HepG2 (cell line): ENCODE data around the gene USP9X. TPM values are rescaled to one million over a fixed set of nuclear protein-coding genes. Genes with fewer than 3 reads are reported as not detected.

Experiments used
- ATAC-seq: fragments of 200-7000 bp; cut with Tn5 transposase; 3 replicates; pipeline ENCODE4 v1.9.1; 2020; ENCODE audit warnings: mild to moderate bottlenecking, moderate library complexity
- BruUV-seq: library from RNA; stranded (reverse); fragments of 400-500 nt; replicated peaks from 2 replicates; lab custom pipeline; 2021; lab: Mats Ljungman, UMichigan
- CTCF ChIA-PET: fragments of 300-600 bp; formaldehyde crosslinking; extraction: SDS; loops from one replicate; lab custom pipeline; 2021; ENCODE audit warnings: low total read pairs, inconsistent platforms, low intra/inter-chr PET ratio; lab: Yijun Ruan, JAX
- POLR2A ChIA-PET: fragments of 350-600 bp; sonication (Branson Sonifier 250); formaldehyde crosslinking; loops from one replicate; lab custom pipeline; 2020; ENCODE audit warnings: antibody characterized with exemption, inconsistent platforms; lab: Yijun Ruan, JAX
- DNase-seq: peaks from one replicate; pipeline ENCODE4 v3.0.0-alpha.2; 2015; ENCODE audit warnings: low spot score
- FAIRE-seq: peaks from 3 replicates; lab custom pipeline; 2011; peaks lifted over from hg19 to GRCh38; lab: Jason Lieb, UNC
- H2AFZ ChIP-seq: one replicate; pipeline ENCODE4 v1.6.1; 2011; ENCODE audit warnings: low read length, inconsistent platforms
- H3K27ac ChIP-seq: fragments of 300-600 bp; 3 replicates; pipeline ENCODE4 v1.8.0; 2011; ENCODE audit warnings: mixed run types, mild to moderate bottlenecking, mixed read lengths, low read length, inconsistent platforms; ENCODE audit not compliant: insufficient read depth; ENCODE audit errors: extremely low read length
- H3K27me3 ChIP-seq, 2 experiments: fragments of 200-600 bp in 1 of 2; 2 replicates in 1 of 2; 3 replicates in 1 of 2; pipeline versions ENCODE4 v1.6.0 to v1.8.0; 2011; ENCODE audit warnings: low read length in 2 of 2, mild to moderate bottlenecking in 2 of 2, moderate library complexity in 2 of 2, inconsistent platforms in 1 of 2; ENCODE audit not compliant: insufficient read depth in 2 of 2, control insufficient read depth in 1 of 2
- H3K36me3 ChIP-seq, 2 experiments: fragments of 200-600 bp in 1 of 2; replicated peaks in 1 of 2; 2 replicates in 1 of 2; 3 replicates in 1 of 2; pipeline versions ENCODE4 v1.5.1 to v1.8.0; 2011; ENCODE audit warnings: low read length in 2 of 2, inconsistent platforms in 1 of 2; ENCODE audit not compliant: insufficient read depth in 2 of 2, control insufficient read depth in 1 of 2
- H3K4me1 ChIP-seq: 2 replicates; pipeline ENCODE4 v1.5.1; 2012; ENCODE audit warnings: low read length, inconsistent platforms; ENCODE audit not compliant: insufficient read depth
- H3K4me2 ChIP-seq: 2 replicates; pipeline ENCODE4 v1.6.0; 2011; ENCODE audit warnings: low read depth, low read length, inconsistent platforms
- H3K4me3 ChIP-seq, 3 experiments: fragments of 200-600 bp in 1 of 3; sonication (generic), shearing (Covaris generic) in 1 of 3; replicated peaks in 1 of 3; 2 replicates each; pipeline ENCODE4 v1.5.1; 2011 to 2016; ENCODE audit warnings: low read length in 3 of 3, inconsistent platforms in 2 of 3, low read depth in 2 of 3, mild to moderate bottlenecking in 2 of 3, control low read depth in 1 of 3, mixed read lengths in 1 of 3; ENCODE audit not compliant: insufficient read depth in 1 of 3
- H3K79me2 ChIP-seq: one replicate; pipeline ENCODE4 v1.6.1; 2011; ENCODE audit warnings: low read length, inconsistent platforms; ENCODE audit not compliant: insufficient read depth
- H3K9ac ChIP-seq: 2 replicates; pipeline ENCODE4 v1.6.0; 2011; ENCODE audit warnings: mild to moderate bottlenecking, low read depth, low read length, inconsistent platforms; ENCODE audit not compliant: insufficient read depth
- H3K9me3 ChIP-seq: 2 replicates; pipeline ENCODE4 v1.5.1; 2012; ENCODE audit warnings: mild to moderate bottlenecking, low read length
- H4K20me1 ChIP-seq: 2 replicates; pipeline ENCODE4 v1.6.0; 2011; ENCODE audit warnings: inconsistent platforms, mild to moderate bottlenecking, low read length, moderate library complexity; ENCODE audit not compliant: insufficient read depth
- ELF3 ChIP-seq: IDR thresholded peaks from 2 replicates; pipeline ENCODE4 v1.6.1; 2016; ENCODE audit warnings: missing genetic modification reagents, missing compliant biosample characterization
- GRHL1 ChIP-seq: sonication (generic); formaldehyde crosslinking; conservative IDR thresholded peaks from 2 replicates; pipeline ENCODE4 v1.8.0; 2022; ENCODE audit warnings: missing genetic modification reagents
- HDAC1 ChIP-seq: sonication (generic); formaldehyde crosslinking; IDR thresholded peaks from 2 replicates; pipeline ENCODE4 v1.5.1; 2020; ENCODE audit warnings: mild to moderate bottlenecking, missing genetic modification reagents
- IRX3 ChIP-seq: sonication (generic); formaldehyde crosslinking; IDR thresholded peaks from 2 replicates; pipeline ENCODE4 v1.8.1; 2023; ENCODE audit warnings: mild to moderate bottlenecking, low read depth, missing genetic modification reagents, borderline replicate concordance
- PCBP2 ChIP-seq: fragments of 200-400 bp; formaldehyde crosslinking; optimal IDR thresholded peaks from 2 replicates; pipeline ENCODE3; 2018; ENCODE audit warnings: low read length, low read depth; ENCODE audit not compliant: poor library complexity, severe bottlenecking
- SIN3A ChIP-seq: IDR thresholded peaks from 2 replicates; pipeline ENCODE4 v1.6.1; 2011; ENCODE audit warnings: low read depth, mild to moderate bottlenecking, control low read depth, low read length, borderline replicate concordance
- TBL1XR1 ChIP-seq: fragments of 150-350 bp; IDR thresholded peaks from 2 replicates; pipeline ENCODE4 v1.6.1; 2014; ENCODE audit warnings: borderline replicate concordance, low read length; ENCODE audit not compliant: partially characterized antibody
- ZBTB7B ChIP-seq: sonication (generic); formaldehyde crosslinking; IDR thresholded peaks from 2 replicates; pipeline ENCODE4 v1.4.0; 2020; ENCODE audit warnings: missing genetic modification reagents
- ZKSCAN8 ChIP-seq: IDR thresholded peaks from 2 replicates; pipeline ENCODE4 v1.6.1; 2016; ENCODE audit warnings: borderline replicate concordance, missing genetic modification reagents, missing compliant biosample characterization
- ZNF430 ChIP-seq: sonication (generic); formaldehyde crosslinking; IDR thresholded peaks from 2 replicates; pipeline ENCODE4 v1.9.0; 2021; ENCODE audit warnings: mild to moderate bottlenecking, missing genetic modification reagents
- ZNF432 ChIP-seq: sonication (generic); formaldehyde crosslinking; IDR thresholded peaks from 2 replicates; pipeline ENCODE4 v1.5.0; 2020; ENCODE audit warnings: missing genetic modification reagents, mild to moderate bottlenecking, borderline replicate concordance
- ZNF569 ChIP-seq: sonication (generic); formaldehyde crosslinking; IDR thresholded peaks from 2 replicates; pipeline ENCODE4 v1.5.0; 2020; ENCODE audit warnings: mild to moderate bottlenecking, missing genetic modification reagents, moderate library complexity, borderline replicate concordance
- ZNF597 ChIP-seq: sonication (generic); formaldehyde crosslinking; IDR thresholded peaks from 2 replicates; pipeline ENCODE4 v1.5.0; 2020; ENCODE audit warnings: missing genetic modification reagents
- ZNF607 ChIP-seq: sonication (generic); formaldehyde crosslinking; IDR thresholded peaks from 2 replicates; pipeline ENCODE4 v1.5.1; 2020; ENCODE audit warnings: missing genetic modification reagents, mild to moderate bottlenecking, borderline replicate concordance
- ZNF720 ChIP-seq: sonication (generic); formaldehyde crosslinking; IDR thresholded peaks from 2 replicates; pipeline ENCODE4 v1.4.0; 2020; ENCODE audit warnings: missing genetic modification reagents
- ZNF740 ChIP-seq: sonication (generic); formaldehyde crosslinking; IDR thresholded peaks from 2 replicates; pipeline ENCODE4 v1.4.0; 2020; ENCODE audit warnings: missing genetic modification reagents
- ZNF777 ChIP-seq: sonication (generic); formaldehyde crosslinking; IDR thresholded peaks from 2 replicates; pipeline ENCODE4 v1.4.0; 2020; ENCODE audit warnings: missing genetic modification reagents
- ZNF850 ChIP-seq: sonication (generic); formaldehyde crosslinking; conservative IDR thresholded peaks from 2 replicates; pipeline ENCODE4 v1.9.0; 2021; ENCODE audit warnings: mild to moderate bottlenecking, missing genetic modification reagents
- WGBS: methylation state at CpG from one replicate; pipeline ENCODE4 v1.1.6; 2017; ENCODE audit warnings: low lambda C conversion rate; 5-methylcytosine and 5-hydroxymethylcytosine counted together
- in situ Hi-C: cut with HindIII; loops from 2 replicates; pipeline ENCODE4 v1.10.0; 2017; ENCODE audit warnings: low pct_unique_long_range_greater_than_20kb; ENCODE audit not compliant: extremely low pct_ligation_motif_present
- intact Hi-C: fragments of 100-400 bp; cut with micrococcal nuclease; formaldehyde crosslinking; loops from one replicate; pipeline ENCODE4 v1.10.0; 2022; ENCODE audit not compliant: unreplicated experiment
- polyA plus RNA-seq, 8 experiments: library from polyadenylated mRNA; depleted of rRNA in 3 of 8; stranded (reverse) in 7 of 8; unstranded in 1 of 8; fragments of >200 nt; fragmentation: Illumina TruSeq in 4 of 8; extraction: Trizol in 4 of 8; gene quantifications; 2 replicates each; pipeline versions ENCODE4 v1.2.1 to v1.2.3, GENCODE V29; 2011 to 2016; ENCODE audit warnings: low read depth in 4 of 8, missing spikeins in 1 of 8, mixed read lengths in 1 of 8; ENCODE audit not compliant: insufficient read depth in 1 of 8
- total RNA-seq, 5 experiments: library from RNA; depleted of rRNA; stranded (reverse); fragments of >200 nt; fragmentation: Illumina TruSeq; extraction: Trizol; gene quantifications; 2 replicates each; pipeline ENCODE4 v1.2.3, GENCODE V29; 2016; ENCODE audit warnings: low read depth in 1 of 5

USP9X gene
- total and polyA plus RNA-seq, 2 of the 13 experiments (the other 11 are each of a cell fraction or from before 2014, with no cell fraction given) = 22.2 to 40.5 TPM

- 5% methylated on average over 15 of the region's 54 CpGs for WGBS
- Histone ChIP-seq H3K27ac (no peak overlapping the region), H3K4me3 (peak overlapping the region; percentile 54 to 77 (median 66)), H3K79me2 (no peaks in the 10 kb centered on the region), H3K27me3 (no peaks in the 10 kb centered on the region; a peak in 1 of 5 replicates), H2AFZ (no peak overlapping the region), H3K9me3 (no peaks in the 10 kb centered on the region), H3K9ac (peak overlapping the region; percentile 29; the same call in 1 of the 2 replicates), H4K20me1 (no peaks in the 10 kb centered on the region), H3K4me1 (peaks cover 8% of the 10 kb centered on the region), H3K4me2 (peak overlapping the region; percentile 74), H3K36me3 (no peaks in the 10 kb centered on the region)
- POLR2A ChIA-PET = interaction anchor here (1.0 kb wide), 1 partner anchor 206 kb away, joined by 4 read pairs; no protein-coding TSS in a partner anchor
- DNase-seq (peak; percentile 21), FAIRE-seq (no peak), ATAC-seq (peak; percentile 97)
- CTCF ChIA-PET = interaction anchor here (0.5 to 1.0 kb wide), 2 partner anchors 55 to 179 kb away, joined by 3 to 4 read pairs; no protein-coding TSS in a partner anchor
- in situ Hi-C loops = no loop called here
- intact Hi-C loops = loop anchor here (1.0 to 10.0 kb wide), 4 partner anchors 17 to 201 kb away; partner anchors contain the start of gene DDX3X
- no TSS peak for BruUV-seq
- TF ChIP-seq ZNF607 (CRISPR knock-in tag) (no peak), SIN3A (no peak), TBL1XR1 (no peak), ELF3 (CRISPR knock-in tag) (no peak), ZNF720 (no peak), ZKSCAN8 (CRISPR knock-in tag) (no peak), IRX3 (CRISPR knock-in tag) (no peak), ZBTB7B (CRISPR knock-in tag) (peak; percentile 80; the same call in 1 of the 2 replicates), ZNF740 (CRISPR knock-in tag) (no peak), GRHL1 (CRISPR knock-in tag) (no peak), HDAC1 (CRISPR knock-in tag) (peak; percentile 51; the same call in 1 of the 2 replicates), ZNF430 (no peak), ZNF597 (CRISPR knock-in tag) (no peak), ZNF850 (CRISPR knock-in tag) (no peak), ZNF777 (CRISPR knock-in tag) (peak; percentile 48; the same call in 1 of the 2 replicates), ZNF569 (CRISPR knock-in tag) (no peak), PCBP2 (no peak), ZNF432 (CRISPR knock-in tag) (no peak)
Measured at GRCh38 chrX:41275661-41276609, 190.7 kb downstream of the USP9X start.
